UCSD-AML1 (cell line): ENCODE measurements around the gene CALML4.
"Not testable (repeated sequence)": the region's sequence is repeated elsewhere in the genome, so short reads cannot be mapped to it uniquely, and the experiment has no call there.

Experiments used
- DNase-seq: peaks from one replicate; lab custom pipeline; 2025; ENCODE audit not compliant: unreplicated experiment; lab: John Stamatoyannopoulos, UW

The CALML4 gene

DNA sequence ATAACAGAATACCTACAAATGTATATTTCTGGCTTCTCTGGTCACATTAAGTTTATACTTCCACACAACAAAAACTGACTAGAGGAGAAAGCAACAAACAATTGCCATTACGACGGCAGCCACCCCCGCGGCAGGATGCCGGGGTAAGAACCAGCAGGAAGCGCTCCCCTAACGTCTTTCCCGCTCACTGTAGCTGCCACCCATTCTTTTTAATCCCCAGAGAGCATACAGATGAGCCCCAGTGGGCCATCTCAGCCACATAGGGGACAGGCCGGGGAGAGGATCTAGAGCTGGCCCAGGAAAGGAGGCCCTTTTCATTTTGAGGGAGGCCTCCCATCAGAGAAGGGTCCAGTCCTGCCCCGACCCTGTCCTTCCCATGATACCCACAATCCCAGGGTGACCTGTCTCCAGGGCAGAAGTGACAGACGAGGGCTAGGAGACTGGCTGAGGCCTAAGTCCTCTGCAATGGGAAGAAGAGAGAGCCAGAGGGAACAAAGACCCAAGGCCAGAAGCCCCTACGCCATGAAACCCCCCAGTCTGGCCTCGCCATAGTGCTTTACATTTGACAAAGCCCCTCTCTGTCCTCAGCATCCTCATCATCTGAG lies 3.6 kb upstream of the CALML4 start:
- DNase-seq = no peak

DNA sequence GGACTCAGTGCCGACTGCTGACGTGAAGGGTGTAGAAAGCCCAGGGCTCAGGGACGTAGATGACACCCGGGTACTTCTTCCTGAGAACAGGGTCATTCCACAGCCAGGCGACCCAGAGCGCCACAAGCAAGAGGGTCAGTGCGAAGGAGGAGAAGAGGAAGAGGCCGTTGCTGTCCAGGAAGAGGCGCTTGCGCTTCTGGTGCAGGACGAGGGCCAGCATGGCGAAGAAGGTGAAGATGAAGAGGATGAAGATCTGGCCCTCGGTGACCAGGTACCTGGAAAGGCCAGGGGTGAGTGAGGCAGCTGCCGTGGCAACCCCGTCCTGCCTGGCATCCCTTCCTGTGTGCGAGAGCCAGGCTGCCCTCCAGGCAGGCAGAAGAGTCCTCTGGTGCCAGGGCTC lies 3.0 kb upstream of the CALML4 start:
- no peak for DNase-seq

DNA sequence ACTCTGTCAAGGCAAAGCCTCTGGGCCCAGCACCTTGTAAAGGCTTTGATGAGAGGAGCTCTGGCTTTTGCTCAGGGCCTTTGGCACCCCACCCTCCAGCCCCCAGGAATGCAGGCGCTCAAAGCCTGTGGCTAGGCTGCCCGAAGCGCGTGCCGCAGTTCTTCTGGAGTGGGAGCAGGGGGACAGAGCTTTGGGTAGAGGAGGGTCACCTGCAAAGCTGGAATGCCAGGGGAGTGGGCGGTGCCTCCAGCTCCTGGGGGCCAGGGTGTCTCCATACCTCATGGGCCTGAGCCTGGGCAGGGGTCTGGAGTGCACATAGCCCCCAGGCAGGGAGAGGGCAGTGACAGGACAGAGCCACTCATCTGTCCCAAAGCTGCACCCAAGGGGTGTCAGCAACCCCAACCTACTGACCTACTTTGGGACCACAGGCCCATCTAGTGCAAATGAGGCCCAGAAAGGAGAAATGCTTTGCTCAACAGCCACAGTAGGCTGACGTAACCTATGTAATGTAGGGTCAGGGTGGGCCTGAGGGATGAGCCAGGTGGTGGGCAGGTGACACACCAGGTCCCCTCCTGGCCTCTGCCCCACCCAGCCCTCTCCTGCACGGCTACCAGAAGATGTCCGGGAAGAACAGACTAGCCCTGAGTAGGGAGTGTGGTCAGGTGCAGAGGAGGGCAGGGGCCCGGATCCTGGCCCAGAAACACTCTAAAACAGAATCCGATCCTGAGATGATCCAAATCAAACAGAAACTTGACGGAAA lies 2.2 kb upstream of the CALML4 start:
- DNase-seq = no peak

DNA sequence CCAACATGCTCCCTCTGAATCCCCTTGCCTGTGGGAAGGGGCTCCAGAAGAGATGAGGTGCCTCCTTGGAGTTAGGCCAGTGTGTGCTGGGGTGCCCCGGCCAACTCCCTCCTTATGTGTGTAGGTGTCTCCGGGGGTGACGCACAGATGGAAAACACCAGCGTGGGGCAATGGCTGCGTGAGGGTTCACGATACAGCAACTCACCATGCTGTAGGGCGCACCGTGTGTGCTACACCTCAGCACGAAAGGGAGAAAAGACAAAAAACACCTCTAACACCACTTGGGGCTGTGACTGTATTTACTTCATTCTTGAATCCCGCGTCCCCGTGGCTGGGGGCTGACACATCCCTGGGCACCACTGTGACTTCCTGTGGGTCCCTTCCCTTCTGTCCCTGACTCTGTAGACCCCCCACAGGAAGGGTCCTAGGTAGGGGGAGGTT lies 1.6 kb upstream of the CALML4 start:
- DNase-seq = no peak

DNA sequence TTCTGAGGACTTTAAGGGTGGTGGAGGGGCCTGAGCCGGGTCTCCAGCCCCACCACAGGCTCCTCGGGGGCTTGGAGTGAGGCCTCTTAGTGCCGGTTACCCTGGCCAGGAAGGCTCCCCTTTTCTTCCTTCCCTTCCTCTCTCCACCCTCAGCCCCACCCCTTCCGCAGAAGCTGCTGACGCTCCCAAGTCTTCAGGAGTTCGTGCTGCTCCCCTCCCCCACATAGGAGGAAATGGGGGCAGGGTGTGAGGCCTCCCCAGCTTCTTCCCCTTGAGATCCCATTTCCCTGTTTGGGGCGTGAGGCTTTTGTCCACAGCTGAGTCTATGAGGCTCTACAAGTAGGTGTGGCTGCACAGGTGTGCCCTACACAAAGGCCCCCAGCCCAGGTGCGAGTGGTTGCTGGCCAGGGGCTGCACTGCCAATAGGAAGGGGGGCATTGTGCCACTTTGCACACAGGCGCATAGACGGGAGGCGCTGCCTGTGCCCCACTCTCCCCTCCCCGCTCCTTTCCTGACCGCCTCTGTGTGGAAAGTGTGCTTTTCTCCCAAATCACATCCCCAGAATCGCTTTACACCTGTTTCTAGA lies 915 bp upstream of the CALML4 start:
- DNase-seq = peak; percentile 88

DNA sequence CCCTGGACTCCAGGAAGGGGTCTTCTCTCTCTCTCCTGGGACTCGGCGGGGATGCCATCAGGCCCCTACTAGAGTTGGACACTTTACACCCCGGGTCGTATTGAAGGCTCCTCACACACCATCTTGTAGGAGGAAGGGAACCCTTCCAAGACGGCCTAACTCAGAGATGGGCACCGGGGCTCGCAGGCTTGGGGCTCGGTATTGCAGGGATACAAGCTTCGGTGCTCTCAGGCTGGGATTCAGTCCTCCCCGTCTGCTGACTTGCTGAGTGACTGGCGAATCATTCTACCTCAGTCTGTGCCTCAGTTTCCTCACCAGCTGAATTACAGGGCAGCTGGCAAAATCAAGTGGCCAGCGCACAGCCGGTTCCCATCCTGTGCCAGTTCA lies 419 bp upstream of the CALML4 start:
- no peak for DNase-seq

DNA sequence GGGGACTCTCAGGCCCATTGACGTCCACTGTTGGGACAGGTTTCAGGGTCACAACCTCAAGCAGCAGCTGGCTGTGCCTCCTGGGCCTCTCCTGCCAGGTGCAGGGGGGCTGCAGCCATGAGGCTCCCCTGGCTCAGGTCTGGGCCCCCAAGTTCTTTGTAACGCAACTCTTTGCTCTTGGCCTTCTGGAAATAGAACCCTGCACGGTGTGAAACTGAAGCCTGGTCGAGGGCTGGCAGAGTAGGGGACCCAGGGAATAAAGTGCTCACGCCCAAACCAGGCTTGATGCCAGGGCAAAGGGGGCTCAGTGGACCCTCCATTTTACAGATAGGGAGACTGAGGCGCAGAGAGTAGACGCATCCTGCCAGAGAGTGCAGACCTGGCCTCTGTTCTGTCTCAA lies 771 bp downstream of the CALML4 start:
- no peak for DNase-seq

DNA sequence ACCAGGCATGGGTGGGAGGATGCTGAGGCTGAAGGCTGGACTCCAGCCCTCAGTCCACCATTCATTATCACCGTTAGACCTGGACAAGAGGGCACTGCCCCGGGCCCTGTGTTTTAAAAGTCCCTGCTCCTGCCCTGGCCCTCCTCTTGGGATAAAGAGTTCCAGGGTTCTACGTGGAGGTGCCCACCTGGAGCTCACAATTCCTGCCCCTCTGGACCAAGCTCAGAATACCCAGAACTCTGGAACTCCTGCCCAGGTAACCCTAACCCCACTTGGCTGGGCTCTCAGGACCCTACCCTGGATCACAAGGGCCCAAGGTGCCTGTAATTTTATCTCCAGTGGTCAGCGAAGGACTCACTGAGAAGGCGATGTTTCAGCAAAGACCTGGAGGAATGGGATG lies 1.2 kb downstream of the CALML4 start:
- no peak for DNase-seq

DNA sequence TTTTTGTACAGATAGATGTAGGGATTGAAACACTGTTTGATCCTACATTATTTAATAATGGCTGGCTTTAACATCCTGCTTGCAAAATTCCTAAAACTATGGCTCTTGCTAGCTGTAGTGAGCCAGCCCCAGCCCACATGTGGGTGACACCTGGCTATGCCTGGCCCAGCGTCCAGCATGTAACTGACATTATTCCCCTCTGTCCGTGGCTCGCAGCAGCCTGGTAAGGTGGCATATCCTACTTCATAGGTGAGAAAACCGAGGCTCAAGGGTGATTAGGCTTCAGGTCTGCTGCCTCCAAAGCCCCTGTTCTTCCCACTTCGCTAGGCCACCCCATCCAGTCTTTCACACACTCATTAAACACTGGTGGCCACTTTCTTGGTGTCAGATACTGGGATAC lies 1.6 kb downstream of the CALML4 start:
- DNase-seq = no peak

DNA sequence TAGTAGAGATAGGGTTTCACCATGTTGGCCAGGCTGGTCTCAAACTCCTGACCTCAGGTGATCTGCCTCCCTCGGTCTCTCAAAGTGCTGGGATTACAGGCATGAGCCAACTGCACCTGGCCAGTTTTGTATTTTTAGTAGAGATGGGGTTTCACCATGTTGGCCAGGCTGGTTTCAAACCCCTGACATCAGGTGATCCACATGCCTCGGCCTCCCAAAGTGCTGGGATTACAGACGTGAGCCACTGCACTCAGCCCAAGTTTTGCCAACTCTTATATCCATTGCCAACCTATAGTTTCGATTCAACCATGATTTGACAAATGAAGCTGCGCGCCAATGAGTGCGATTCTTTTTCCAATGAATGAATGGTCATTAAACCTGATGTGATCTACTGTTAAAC lies 2.1 kb downstream of the CALML4 start:
- not testable (repeated sequence) for DNase-seq

DNA sequence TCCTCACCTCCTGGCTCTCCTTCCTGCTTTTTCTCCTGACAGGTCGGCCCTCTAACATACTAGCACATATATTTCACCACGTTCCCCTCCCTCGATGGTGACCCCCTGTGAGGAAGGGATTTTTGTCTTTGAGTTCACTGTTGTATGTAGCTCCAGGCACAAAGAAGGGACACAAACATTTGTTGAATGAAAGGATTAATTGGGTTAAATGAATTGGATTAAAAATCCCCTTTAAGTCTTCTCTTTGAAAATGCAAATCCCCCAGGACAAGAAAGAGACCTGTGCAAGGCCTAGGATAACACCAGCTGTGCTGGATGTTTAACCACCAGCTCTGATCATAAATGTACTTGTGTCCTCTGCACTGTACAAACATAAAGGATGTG lies 3.3 kb downstream of the CALML4 start:
- no peak for DNase-seq

DNA sequence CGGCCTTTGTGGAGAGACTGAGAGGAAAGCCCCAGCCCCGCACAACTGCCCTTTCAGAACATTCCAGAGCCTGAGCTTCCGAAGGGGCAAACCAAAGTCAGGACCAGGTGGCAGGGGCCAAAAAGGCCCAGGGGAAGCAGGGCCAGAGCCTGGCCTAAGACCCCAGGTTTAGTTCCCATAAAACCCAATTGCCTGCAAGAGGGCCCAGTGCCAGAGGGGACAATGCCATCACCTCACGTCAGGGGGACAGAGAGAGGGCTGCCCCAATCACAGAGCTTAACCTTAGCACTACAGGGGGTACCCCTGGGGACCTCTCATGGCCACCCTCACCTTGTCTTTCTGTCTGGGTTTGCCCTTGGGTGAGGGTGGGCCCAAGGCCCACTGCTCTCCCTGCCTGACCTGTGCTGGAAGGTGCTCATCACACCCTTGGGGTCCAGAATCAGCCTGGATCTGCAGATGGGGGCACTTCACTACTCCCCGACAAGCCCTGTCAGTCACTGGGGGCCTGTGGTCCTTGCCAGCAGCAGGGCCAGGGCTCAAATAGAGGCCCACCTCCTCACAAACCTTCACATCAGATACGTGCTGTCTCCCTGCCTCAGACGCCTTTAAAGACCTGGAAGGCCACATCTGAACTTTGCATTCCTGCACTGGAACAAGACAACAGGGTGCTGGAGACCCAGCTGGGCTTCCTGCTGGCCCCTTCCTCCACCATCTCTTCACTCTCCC lies 3.8 kb downstream of the CALML4 start:
- no peak for DNase-seq

DNA sequence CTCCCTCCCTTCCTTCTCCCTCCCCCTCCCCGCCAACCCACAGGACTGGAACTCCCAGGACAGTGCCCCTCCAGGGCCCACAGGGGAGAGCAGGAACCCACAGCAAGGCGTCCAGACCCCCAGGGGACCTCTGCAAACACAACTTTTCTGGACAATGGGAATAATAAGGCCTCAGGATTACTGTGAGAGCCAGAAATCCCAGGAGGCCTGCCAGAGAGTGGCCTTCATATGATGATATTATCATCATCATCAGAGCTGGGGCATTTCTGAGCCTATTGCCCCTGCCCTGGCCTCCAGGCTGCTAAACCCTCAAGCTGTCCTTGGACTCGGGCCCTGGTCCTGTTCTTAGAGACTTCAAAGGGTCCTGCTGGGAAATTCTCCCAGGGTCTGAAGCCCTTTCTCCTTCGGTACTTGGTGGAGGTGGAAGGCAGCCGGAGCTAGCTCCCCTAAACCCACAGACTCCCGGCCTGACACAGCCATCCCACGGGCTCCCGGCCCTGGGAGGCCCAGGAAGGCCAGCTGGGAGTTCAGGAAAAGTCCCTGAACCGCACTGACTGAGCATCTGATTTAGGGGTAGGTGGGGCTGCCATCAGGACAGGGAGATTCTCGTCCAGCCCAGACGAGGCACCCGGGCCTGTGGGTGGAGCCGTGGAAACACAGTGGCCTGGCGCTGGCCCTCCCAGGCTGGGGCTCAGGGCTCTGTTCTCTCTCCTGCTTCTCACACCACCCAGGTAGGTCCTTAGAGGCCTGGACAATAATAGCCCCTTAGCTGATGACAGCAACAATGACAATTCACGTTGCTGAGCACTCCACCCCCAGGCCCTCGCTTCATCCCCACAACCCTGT lies 4.9 kb downstream of the CALML4 start:
- no peak for DNase-seq

DNA sequence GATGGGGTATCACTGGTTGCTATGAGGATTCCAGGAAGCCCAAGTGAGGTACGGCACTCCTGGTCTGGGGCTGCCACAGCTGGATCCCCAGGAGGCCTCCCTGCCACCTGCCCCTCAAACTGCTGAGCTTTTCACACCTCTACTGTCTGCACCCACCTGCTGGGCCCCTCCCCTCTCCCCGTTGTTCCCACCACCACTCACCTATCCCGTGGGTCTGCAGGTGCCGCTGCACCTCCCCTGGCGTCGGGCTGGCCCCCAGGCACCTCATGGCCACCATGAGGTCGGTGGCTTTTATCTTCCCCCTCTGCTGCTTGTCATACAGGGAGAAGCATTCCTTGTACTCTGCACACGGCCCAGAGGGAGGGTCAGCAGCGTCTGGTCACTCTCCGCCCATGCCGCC lies 5.8 kb downstream of the CALML4 start:
- no peak for DNase-seq

DNA sequence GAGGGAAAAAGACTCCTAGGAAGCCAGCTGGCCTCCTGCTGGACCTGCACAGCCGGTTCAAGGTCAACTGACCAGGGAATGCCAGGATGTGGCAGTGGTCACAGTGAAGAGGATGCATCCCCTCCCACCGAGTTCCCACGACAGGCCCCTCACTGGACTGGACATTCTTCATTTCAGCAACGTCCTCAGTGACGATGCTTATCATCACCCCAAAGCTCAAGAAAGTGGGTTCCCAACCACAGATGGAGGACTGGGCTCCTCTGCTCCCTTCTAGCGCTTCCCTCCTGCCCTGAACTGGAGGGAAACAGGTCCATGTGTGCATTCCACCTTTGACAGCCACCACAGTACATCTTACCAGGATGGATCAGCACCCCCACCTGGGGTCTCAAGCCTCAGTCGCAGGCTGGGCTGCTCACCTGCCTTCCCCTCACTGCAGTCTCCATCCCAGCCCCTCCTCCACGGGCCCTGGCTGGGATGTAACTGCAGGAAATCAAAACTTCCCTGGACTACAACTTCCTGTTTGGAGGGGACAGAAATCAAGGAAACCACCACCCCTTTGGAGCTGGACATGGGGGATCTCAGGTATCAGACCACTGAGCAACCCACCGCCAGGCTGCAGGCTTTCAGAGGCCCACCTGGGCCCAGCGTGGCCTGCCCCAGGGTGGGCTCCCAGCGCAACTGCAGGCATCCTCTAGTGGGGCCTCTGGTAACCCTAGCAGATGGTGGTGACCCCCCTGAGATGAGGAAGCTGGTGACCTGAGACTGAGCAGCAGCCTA lies 7.3 kb downstream of the CALML4 start:
- no peak for DNase-seq

DNA sequence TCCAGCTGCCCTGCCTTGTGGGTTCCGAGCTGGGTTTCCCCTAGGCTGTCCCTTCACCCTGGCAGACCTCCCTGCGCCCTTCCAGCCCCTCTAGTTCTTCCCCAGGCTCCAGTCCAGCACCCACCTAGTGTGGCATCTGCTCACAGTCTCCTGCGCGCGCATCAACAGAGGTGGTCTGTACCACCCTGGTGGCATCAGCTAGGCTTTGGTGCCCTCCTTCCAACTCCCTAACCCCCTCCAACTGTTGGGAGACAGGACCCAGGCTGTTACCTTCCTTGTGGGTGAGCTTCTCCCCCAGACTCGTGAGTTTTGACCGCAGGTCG lies 8.0 kb downstream of the CALML4 start:
- no peak for DNase-seq

DNA sequence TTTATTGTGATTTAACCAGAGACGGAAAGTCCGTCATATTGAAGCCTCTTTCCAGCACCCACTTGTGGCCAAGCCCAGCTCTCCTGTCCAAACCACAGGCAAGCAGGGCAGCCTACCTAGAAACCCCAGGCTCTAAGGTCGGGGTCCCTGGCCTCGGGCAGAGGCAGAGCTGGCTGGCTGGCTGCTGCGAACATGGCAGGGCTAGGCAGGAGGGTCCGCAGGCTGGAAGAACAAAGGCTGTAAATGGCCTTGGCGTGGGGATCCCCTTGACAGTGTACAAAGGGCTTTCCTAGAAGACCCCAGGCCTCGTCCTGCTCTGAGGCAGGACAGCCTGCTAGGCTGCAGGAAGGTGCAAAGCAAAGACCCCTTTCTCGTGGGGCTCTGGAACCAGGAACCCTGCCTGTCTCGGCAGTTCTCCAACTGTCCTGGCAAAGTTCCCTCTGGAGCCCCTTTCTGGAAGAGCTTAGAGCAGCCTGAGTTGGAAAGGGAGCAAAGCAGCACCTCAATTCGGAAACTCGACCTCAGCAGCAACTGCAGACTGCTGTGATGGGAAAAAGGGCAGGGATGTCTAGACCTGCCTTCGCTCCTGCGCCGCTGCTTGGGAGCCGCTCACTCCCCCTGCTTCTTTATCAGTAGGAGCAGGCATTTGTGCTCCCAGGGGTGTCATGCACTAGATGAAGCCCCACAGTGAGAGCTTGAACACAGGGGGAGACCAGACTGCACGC lies 8.5 kb downstream of the CALML4 start:
- DNase-seq = no peak

DNA sequence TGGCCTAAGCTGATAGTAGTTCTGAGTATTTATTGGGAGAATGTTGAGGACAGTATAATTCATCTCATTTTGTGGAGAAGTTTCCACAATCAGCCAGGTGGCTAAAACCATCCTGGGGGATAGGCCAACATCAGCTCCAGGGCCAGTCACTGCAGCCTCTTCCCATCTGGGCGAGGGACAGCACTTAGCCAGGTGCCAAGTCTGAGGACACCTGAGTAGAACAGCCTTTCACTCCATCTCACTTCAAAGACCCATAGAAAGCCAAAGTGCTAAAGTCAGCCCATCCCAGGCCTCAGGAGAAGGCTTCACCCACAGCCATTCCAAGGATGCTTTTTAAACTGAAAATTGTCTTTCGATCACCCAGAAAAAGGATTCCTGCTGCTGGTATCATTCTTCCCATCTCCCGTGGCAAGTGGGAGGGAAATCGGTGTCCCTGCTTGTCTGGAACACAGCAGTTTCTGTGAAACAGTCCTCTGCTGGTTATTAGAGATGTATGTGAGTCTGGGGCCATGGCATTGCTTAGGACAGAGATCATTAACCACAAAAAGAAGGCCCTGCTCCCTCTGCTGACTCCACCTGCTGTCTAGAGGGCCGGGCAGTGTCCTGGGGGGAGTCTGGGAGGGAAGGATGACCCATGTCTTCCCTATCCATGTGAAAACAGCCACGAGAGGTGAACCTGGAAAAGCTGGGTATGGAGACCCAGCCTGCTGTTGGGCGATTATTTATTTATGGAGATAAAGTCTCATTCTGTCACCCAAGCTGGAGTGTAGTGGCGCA lies 9.6 kb downstream of the CALML4 start:
- DNase-seq = no peak
